Fibroblast of lung (primary cell): Measurements from ENCODE around the gene ATP8A1. TPM values are rescaled to one million over a fixed set of nuclear protein-coding genes. Genes with fewer than 3 reads are reported as not detected.

ENCODE experiments used
- DNase-seq, 2 donors: peaks; one replicate each; pipeline versions ENCODE4 v3.0.0 to v3.0.0-alpha.2; 2010; ENCODE audit warnings: low read depth in 2 of 2
- H2AFZ ChIP-seq: 2 replicates; pipeline ENCODE4 v1.5.1; 2012; ENCODE audit warnings: low read length, control low read depth, inconsistent platforms
- H3K27ac ChIP-seq: 2 replicates; pipeline ENCODE4 v1.5.1; 2011; ENCODE audit warnings: low read length, control low read depth; ENCODE audit not compliant: insufficient read depth
- H3K27me3 ChIP-seq: 2 replicates; pipeline ENCODE4 v1.5.1; 2011; ENCODE audit warnings: mild to moderate bottlenecking, low read length; ENCODE audit not compliant: control insufficient read depth, insufficient read depth
- H3K36me3 ChIP-seq: 2 replicates; pipeline ENCODE4 v1.5.1; 2011; ENCODE audit warnings: low read length; ENCODE audit not compliant: control insufficient read depth, insufficient read depth
- H3K4me1 ChIP-seq: 2 replicates; pipeline ENCODE4 v1.5.1; 2011; ENCODE audit warnings: low read length; ENCODE audit not compliant: control insufficient read depth, insufficient read depth; ENCODE audit errors: extremely low read depth
- H3K4me2 ChIP-seq: 2 replicates; pipeline ENCODE4 v1.5.1; 2011; ENCODE audit warnings: low read length, control low read depth; ENCODE audit not compliant: insufficient read depth; ENCODE audit errors: extremely low read depth
- H3K4me3 ChIP-seq, 4 experiments: fragments of 200-600 bp in 1 of 4; sonication (generic) in 1 of 4; replicated peaks in 1 of 4; 2 replicates each; pipeline ENCODE4 v1.5.1; 2011 to 2016; ENCODE audit warnings: low read length in 4 of 4, low read depth in 3 of 4, mild to moderate bottlenecking in 3 of 4, control low read depth in 2 of 4, inconsistent platforms in 1 of 4, mixed read lengths in 1 of 4; ENCODE audit not compliant: insufficient read depth in 1 of 4; ENCODE audit errors: control extremely low read depth in 1 of 4
- H3K79me2 ChIP-seq: 2 replicates; pipeline ENCODE4 v1.5.1; 2012; ENCODE audit warnings: mild to moderate bottlenecking, low read length, inconsistent platforms; ENCODE audit not compliant: control insufficient read depth, insufficient read depth
- H3K9ac ChIP-seq: 2 replicates; pipeline ENCODE4 v1.5.1; 2011; ENCODE audit warnings: mild to moderate bottlenecking, low read length, control low read depth; ENCODE audit not compliant: insufficient read depth
- H3K9me3 ChIP-seq: 2 replicates; pipeline ENCODE4 v1.5.1; 2012; ENCODE audit warnings: low read depth, low read length; ENCODE audit not compliant: control insufficient read depth, insufficient read depth
- H4K20me1 ChIP-seq: 2 replicates; pipeline ENCODE4 v1.5.1; 2011; ENCODE audit warnings: low read length; ENCODE audit not compliant: control insufficient read depth, insufficient read depth; ENCODE audit errors: extremely low read depth
- CTCF ChIP-seq, 2 donors: IDR thresholded peaks in 1 of 2; conservative IDR thresholded peaks in 1 of 2; 1 replicate in 1 of 2; 2 replicates in 1 of 2; pipeline ENCODE4 v1.5.1; 2011 to 2012; ENCODE audit warnings: low read length in 2 of 2, control low read depth in 1 of 2, inconsistent platforms in 1 of 2, low read depth in 1 of 2, mild to moderate bottlenecking in 1 of 2
- EZH2 ChIP-seq: IDR thresholded peaks from 2 replicates; pipeline ENCODE4 v1.5.1; 2012; ENCODE audit warnings: low read length, control low read depth, mild to moderate bottlenecking; ENCODE audit errors: missing control alignments
- polyA plus RNA-seq, 2 donors: library from polyadenylated mRNA; depleted of rRNA in 1 of 2; stranded (reverse) in 1 of 2; unstranded in 1 of 2; fragments of >200 nt; gene quantifications; 2 replicates each; pipeline ENCODE4 v1.2.1, GENCODE V29; 2011 to 2012; ENCODE audit warnings: missing spikeins in 1 of 2
- total RNA-seq: library from RNA; depleted of rRNA; stranded (reverse); fragments of >200 nt; gene quantifications from 2 replicates; pipeline ENCODE4 v1.2.1, GENCODE V29; 2014

ATP8A1 gene
- total and polyA plus RNA-seq, 2 donors (not counting 1 experiment from before 2014, with no cell fraction given): 0.36 to 4.8 TPM

DNA sequence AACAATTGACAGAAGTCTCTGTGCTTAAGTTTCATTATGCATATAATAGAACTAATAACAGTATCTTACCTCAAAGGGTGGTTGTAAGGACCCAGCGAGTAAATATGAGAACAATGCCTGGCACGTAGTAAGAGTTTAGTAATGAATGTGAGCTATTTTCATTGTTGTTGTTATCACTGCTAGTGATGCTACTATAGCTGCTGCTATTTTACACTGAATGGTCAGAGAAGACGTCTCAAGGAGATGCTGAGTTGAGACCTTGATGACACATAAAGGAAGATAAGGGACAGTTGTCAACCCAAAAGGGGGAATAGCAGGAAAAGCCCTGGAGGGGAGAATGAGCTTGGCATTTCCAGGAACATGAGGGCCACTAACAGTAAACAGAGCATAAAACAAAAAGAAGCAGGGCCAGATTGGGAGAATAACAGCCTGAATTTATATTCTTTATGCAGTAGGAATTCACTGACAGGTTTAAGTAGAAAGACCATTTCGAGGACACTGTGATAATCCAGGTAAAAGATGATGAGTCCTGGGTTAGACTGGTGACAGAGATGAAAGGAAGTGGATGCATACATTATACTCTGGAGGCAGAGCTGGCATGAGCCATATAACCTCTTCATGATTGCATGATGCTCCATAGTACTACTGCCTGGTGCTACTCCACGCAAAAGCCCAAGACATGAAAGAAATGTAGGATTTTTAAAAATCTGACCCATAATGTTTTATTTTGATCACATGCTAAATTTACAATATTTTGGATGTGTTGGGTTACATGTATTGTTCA is 23.1 kb downstream of the ATP8A1 start:
- no peak for DNase-seq

GRCh38 chr4:42632653-42633382 is 24.1 kb downstream of the ATP8A1 start:
- no peak overlapping the region for H3K27ac ChIP-seq
- H4K20me1 ChIP-seq: peaks cover 2% of the 10 kb centered on the region
- TF ChIP-seq CTCF (conservative IDR thresholded peaks at IDR 0.05 in 1 of 2, IDR thresholded peaks at IDR 0.05 in 1 of 2; ENCODE audit: low read depth in 1 of 2, low read length in 2 of 2): no peak
- H2AFZ ChIP-seq: no peak overlapping the region
- no peak overlapping the region for H3K4me3 ChIP-seq
- H3K36me3 ChIP-seq: no peaks in the 10 kb centered on the region
- no peak overlapping the region for H3K9ac ChIP-seq
- no peaks in the 10 kb centered on the region for H3K4me1 ChIP-seq
- H3K4me2 ChIP-seq: no peak overlapping the region
- DNase-seq: no peak
- no peaks in the 10 kb centered on the region for H3K9me3 ChIP-seq
- no peaks in the 10 kb centered on the region for H3K27me3 ChIP-seq
- H3K79me2 ChIP-seq: no peaks in the 10 kb centered on the region

More for the DNA sequence above, 23.1 kb downstream of the ATP8A1 start:
- Histone ChIP-seq H3K4me2 (no peak overlapping the region), H3K36me3 (no peaks in the 10 kb centered on the region), H3K27me3 (no peaks in the 10 kb centered on the region), H3K4me1 (no peaks in the 10 kb centered on the region), H3K4me3 (no peak overlapping the region), H3K27ac (no peak overlapping the region), H4K20me1 (no peaks in the 10 kb centered on the region), H2AFZ (no peak overlapping the region), H3K9ac (no peak overlapping the region), H3K79me2 (no peaks in the 10 kb centered on the region), H3K9me3 (no peaks in the 10 kb centered on the region)
- TF ChIP-seq EZH2 (no peak), CTCF (conservative IDR thresholded peaks at IDR 0.05 in 1 of 2, IDR thresholded peaks at IDR 0.05 in 1 of 2; ENCODE audit: low read depth in 1 of 2, low read length in 2 of 2) (no peak)

DNA sequence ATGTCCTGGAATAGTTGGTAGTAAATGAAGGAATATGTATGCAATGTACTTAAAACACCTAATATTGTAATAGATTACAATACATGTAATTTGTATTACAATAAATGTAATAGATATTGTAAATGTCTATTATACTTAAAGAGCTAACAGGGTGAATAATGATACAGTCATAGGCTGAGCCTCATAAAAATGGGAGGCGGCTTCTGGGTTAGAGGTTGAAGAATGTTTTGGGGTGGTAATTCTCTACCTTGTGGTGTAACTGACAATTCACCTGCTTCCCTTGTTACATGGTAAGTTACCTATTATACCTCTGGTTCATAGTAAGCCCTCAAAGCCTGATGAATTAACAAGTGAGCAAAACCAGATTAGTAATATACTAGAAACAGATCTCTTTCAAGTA is 26.0 kb downstream of the ATP8A1 start:
- H3K9ac ChIP-seq: no peak overlapping the region
- no peaks in the 10 kb centered on the region for H3K27me3 ChIP-seq
- no peak overlapping the region for H3K4me3 ChIP-seq
- no peak for DNase-seq
- H3K4me2 ChIP-seq: no peak overlapping the region
- no peak overlapping the region for H2AFZ ChIP-seq
- no peaks in the 10 kb centered on the region for H3K9me3 ChIP-seq
- no peak overlapping the region for H3K27ac ChIP-seq
- TF ChIP-seq CTCF (conservative IDR thresholded peaks at IDR 0.05 in 1 of 2, IDR thresholded peaks at IDR 0.05 in 1 of 2; ENCODE audit: low read depth in 1 of 2, low read length in 2 of 2): no peak
- no peak for TF ChIP-seq EZH2
- H4K20me1 ChIP-seq: peaks cover 2% of the 10 kb centered on the region
- no peaks in the 10 kb centered on the region for H3K79me2 ChIP-seq
- no peaks in the 10 kb centered on the region for H3K36me3 ChIP-seq
- no peaks in the 10 kb centered on the region for H3K4me1 ChIP-seq
